CD14-positive monocyte (primary cell): ENCODE data around the gene RANBP2. TPM values are rescaled to one million over a fixed set of nuclear protein-coding genes. Genes with fewer than 3 reads are reported as not detected.

Experiments used
- DNase-seq, 3 donors: peaks; one replicate each; pipeline ENCODE4 v3.0.0-alpha.2; 2011 to 2022
- H2AFZ ChIP-seq: 2 replicates; pipeline ENCODE4 v1.6.0; 2012; ENCODE audit warnings: mild to moderate bottlenecking, low read depth, low read length, inconsistent platforms; ENCODE audit not compliant: insufficient read depth, poor library complexity, severe bottlenecking
- H3K27ac ChIP-seq, 2 donors: 1 replicate in 1 of 2; 2 replicates in 1 of 2; pipeline ENCODE4 v1.5.1; 2012 to 2013; ENCODE audit warnings: low read length in 2 of 2, control low read depth in 1 of 2, inconsistent platforms in 1 of 2, low read depth in 1 of 2, mild to moderate bottlenecking in 1 of 2
- H3K27me3 ChIP-seq, 2 donors: one replicate each; pipeline versions ENCODE4 v1.6.0 to v1.6.1; 2011 to 2013; ENCODE audit warnings: low read length in 2 of 2; ENCODE audit not compliant: control insufficient read depth in 2 of 2, insufficient read depth in 2 of 2
- H3K36me3 ChIP-seq, 2 donors: replicated peaks in 1 of 2; 1 replicate in 1 of 2; 2 replicates in 1 of 2; pipeline versions ENCODE4 v1.5.1 to v1.6.1; 2012 to 2013; ENCODE audit warnings: low read length in 2 of 2, control low read depth in 1 of 2, inconsistent platforms in 1 of 2, mild to moderate bottlenecking in 1 of 2; ENCODE audit not compliant: insufficient read depth in 2 of 2, control insufficient read depth in 1 of 2
- H3K4me1 ChIP-seq, 2 donors: 1 replicate in 1 of 2; 2 replicates in 1 of 2; pipeline versions ENCODE4 v1.5.1 to v1.6.1; 2012 to 2013; ENCODE audit warnings: low read length in 2 of 2, control low read depth in 1 of 2, inconsistent platforms in 1 of 2, mild to moderate bottlenecking in 1 of 2, moderate library complexity in 1 of 2; ENCODE audit not compliant: insufficient read depth in 2 of 2, control insufficient read depth in 1 of 2
- H3K4me2 ChIP-seq: replicated peaks from 2 replicates; pipeline ENCODE3; 2012; ENCODE audit warnings: low read length, moderate library complexity, mild to moderate bottlenecking; ENCODE audit not compliant: poor library complexity, severe bottlenecking; ENCODE audit errors: extremely low read depth
- H3K4me3 ChIP-seq, 3 experiments: fragments of 200-600 bp in 1 of 3; sonication (generic) in 1 of 3; replicated peaks in 1 of 3; 1 replicate in 2 of 3; 2 replicates in 1 of 3; pipeline ENCODE4 v1.5.1; 2011 to 2013; ENCODE audit warnings: low read length in 3 of 3, mild to moderate bottlenecking in 3 of 3, control low read depth in 2 of 3, low read depth in 2 of 3, inconsistent platforms in 1 of 3, moderate library complexity in 1 of 3
- H3K79me2 ChIP-seq: 2 replicates; pipeline ENCODE4 v1.6.0; 2012; ENCODE audit warnings: mild to moderate bottlenecking, control low read depth, inconsistent platforms, low read length, moderate library complexity; ENCODE audit not compliant: insufficient read depth
- H3K9ac ChIP-seq: 2 replicates; pipeline ENCODE4 v1.6.0; 2017; ENCODE audit warnings: low read length, mild to moderate bottlenecking; ENCODE audit not compliant: insufficient read depth, poor library complexity, severe bottlenecking
- H3K9me3 ChIP-seq, 2 donors: replicated peaks in 1 of 2; 1 replicate in 1 of 2; 2 replicates in 1 of 2; pipeline versions ENCODE4 v1.5.1 to v1.6.1; 2012 to 2013; ENCODE audit warnings: low read length in 2 of 2, control low read depth in 1 of 2; ENCODE audit not compliant: control insufficient read depth in 1 of 2, insufficient read depth in 1 of 2
- H4K20me1 ChIP-seq: 2 replicates; pipeline ENCODE4 v1.6.0; 2012; ENCODE audit warnings: mild to moderate bottlenecking, low read length, control low read depth, moderate library complexity; ENCODE audit not compliant: insufficient read depth
- H3K27ac Mint-ChIP-seq, 7 donors: one replicate each; pipeline ENCODE4 v1.8.0; 2020; ENCODE audit warnings: mild to moderate bottlenecking in 7 of 7, mixed read lengths in 7 of 7, moderate library complexity in 6 of 7, inconsistent platforms in 2 of 7
- H3K27me3 Mint-ChIP-seq, 3 donors: one replicate each; pipeline ENCODE4 v1.8.0; 2021 to 2022; ENCODE audit warnings: low read depth in 3 of 3, mild to moderate bottlenecking in 3 of 3, mixed read lengths in 3 of 3, moderate library complexity in 3 of 3, inconsistent platforms in 1 of 3
- H3K36me3 Mint-ChIP-seq, 2 donors: one replicate each; pipeline ENCODE4 v1.8.0; 2020; ENCODE audit warnings: mixed read lengths in 2 of 2, inconsistent platforms in 1 of 2, mild to moderate bottlenecking in 1 of 2
- H3K4me1 Mint-ChIP-seq: one replicate; pipeline ENCODE4 v1.8.0; 2020; ENCODE audit warnings: mild to moderate bottlenecking, mixed read lengths
- H3K4me3 Mint-ChIP-seq, 2 donors: one replicate each; pipeline ENCODE4 v1.8.0; 2020; ENCODE audit warnings: mild to moderate bottlenecking in 2 of 2, mixed read lengths in 2 of 2, moderate library complexity in 1 of 2
- H3K9me3 Mint-ChIP-seq, 7 donors: one replicate each; pipeline ENCODE4 v1.8.0; 2020 to 2022; ENCODE audit warnings: mixed read lengths in 7 of 7, mild to moderate bottlenecking in 6 of 7, moderate library complexity in 6 of 7, inconsistent platforms in 2 of 7
- WGBS: methylation state at CpG from one replicate; pipeline ENCODE4 v1.1.5; 2013; ENCODE audit warnings: missing lambda C conversion rate; ENCODE audit not compliant: insufficient coverage; 5-methylcytosine and 5-hydroxymethylcytosine counted together
- intact Hi-C, 2 donors: fragments of 100-400 bp; cut with micrococcal nuclease; formaldehyde crosslinking; loops; one replicate each; pipeline versions ENCODE4 v1.15.0 to v1.15.1; 2023
- polyA plus RNA-seq, 3 donors: library from polyadenylated mRNA; depleted of rRNA in 1 of 3; unstranded in 2 of 3; stranded (reverse) in 1 of 3; fragments of 300-500 nt in 2 of 3; fragments of >200 nt in 1 of 3; fragmentation: Illumina TruSeq in 2 of 3; gene quantifications; 1 replicate in 2 of 3; 2 replicates in 1 of 3; pipeline ENCODE4 v1.2.3, GENCODE V29; 2012 to 2021
- TF ChIP-seq, protein P1 (sequence below): fragments of 200-600 bp; IDR thresholded peaks from one replicate; pipeline ENCODE4 v1.8.0; 2022; ENCODE audit warnings: antibody characterized with exemption, mild to moderate bottlenecking

RANBP2 gene
- polyA plus RNA-seq, 3 donors: 6.8 to 7.3 (median 7.0) TPM

DNA sequence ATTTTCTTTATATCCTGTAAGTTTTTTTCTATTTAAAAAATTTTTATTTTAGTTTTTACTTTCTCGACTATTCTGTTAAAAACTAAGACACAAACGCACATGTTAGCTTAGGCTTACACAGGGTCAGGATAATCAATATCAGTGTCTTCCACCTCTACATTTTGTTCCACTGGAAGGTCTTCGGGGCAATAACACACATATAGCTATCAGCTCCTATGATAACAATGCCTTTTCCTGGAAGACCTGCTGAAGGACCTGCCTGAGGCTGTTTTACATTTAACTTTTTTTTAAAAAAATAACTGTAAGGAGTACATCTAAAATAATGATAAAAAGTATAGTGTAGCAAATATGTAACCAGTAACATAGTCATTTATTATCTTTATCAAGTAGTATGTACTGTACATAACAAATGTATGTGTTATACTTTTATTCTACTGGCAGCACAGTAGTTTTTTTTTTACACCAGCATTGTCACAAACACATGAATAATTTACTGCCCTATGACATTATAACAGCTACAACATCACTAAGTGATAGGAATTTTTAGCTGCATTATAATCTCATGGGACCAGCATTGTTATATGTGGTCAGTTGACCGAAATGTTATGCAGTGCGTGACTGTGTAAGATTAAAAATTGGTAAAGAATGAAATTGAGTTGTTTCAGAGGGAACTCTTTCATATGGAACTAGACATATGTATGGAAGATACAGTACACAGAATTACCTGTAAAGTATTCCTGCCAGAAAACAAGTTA is 105.2 kb downstream of the RANBP2 start:
- Mint-ChIP-seq H3K27ac (no peak overlapping the region), H3K4me3 (no peak overlapping the region), H3K4me1 (no peaks in the 10 kb centered on the region), H3K9me3 (peaks cover 7 to 17% (median 11%) of the 10 kb centered on the region in 7 donors), H3K27me3 (no peaks in the 10 kb centered on the region), H3K36me3 (peaks cover 9 to 16% of the 10 kb centered on the region in 2 donors)
- H3K9ac ChIP-seq: no peak overlapping the region
- 100% methylated on average over 2 of the region's 5 CpGs for WGBS
- H3K27ac ChIP-seq: no peak overlapping the region
- H3K4me2 ChIP-seq: no peak overlapping the region
- H2AFZ ChIP-seq: no peak overlapping the region
- TF ChIP-seq, protein P1, sequence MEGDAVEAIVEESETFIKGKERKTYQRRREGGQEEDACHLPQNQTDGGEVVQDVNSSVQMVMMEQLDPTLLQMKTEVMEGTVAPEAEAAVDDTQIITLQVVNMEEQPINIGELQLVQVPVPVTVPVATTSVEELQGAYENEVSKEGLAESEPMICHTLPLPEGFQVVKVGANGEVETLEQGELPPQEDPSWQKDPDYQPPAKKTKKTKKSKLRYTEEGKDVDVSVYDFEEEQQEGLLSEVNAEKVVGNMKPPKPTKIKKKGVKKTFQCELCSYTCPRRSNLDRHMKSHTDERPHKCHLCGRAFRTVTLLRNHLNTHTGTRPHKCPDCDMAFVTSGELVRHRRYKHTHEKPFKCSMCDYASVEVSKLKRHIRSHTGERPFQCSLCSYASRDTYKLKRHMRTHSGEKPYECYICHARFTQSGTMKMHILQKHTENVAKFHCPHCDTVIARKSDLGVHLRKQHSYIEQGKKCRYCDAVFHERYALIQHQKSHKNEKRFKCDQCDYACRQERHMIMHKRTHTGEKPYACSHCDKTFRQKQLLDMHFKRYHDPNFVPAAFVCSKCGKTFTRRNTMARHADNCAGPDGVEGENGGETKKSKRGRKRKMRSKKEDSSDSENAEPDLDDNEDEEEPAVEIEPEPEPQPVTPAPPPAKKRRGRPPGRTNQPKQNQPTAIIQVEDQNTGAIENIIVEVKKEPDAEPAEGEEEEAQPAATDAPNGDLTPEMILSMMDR: no peak
- H3K27me3 ChIP-seq: no peaks in the 10 kb centered on the region
- H3K9me3 ChIP-seq: peaks cover 8 to 12% of the 10 kb centered on the region in 2 donors
- no peaks in the 10 kb centered on the region for H3K79me2 ChIP-seq
- DNase-seq: no peak
- peaks cover 0 to 12% of the 10 kb centered on the region in 2 donors for H3K36me3 ChIP-seq
- H3K4me1 ChIP-seq: no peaks in the 10 kb centered on the region
- intact Hi-C loops: no loop called here
- no peak overlapping the region for H3K4me3 ChIP-seq
- H4K20me1 ChIP-seq: no peaks in the 10 kb centered on the region

DNA sequence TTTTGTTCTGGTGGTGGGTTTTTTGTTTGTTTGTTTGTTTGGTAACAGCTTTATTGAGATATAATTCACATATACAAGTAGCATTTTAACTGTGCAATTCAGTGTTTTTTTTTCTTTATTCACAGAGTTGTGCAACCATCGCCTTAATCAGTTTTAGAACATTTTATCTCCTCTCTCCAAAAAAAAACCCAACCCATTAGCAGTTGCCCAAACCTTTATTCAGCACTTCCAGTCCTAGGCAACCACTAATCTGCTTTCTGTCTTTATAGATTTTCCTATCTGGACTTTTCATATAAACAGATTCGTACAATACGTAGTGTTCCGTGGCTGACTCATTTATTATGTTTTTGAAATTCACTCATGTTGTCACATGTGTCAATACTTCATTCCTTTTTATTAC is 106.0 kb downstream of the RANBP2 start:
- H3K4me3 ChIP-seq: no peak overlapping the region
- DNase-seq: no peak
- no CpG with 5 or more reads among the region's 4 CpGs for WGBS
- Mint-ChIP-seq H3K27ac (no peak overlapping the region), H3K9me3 (peaks cover under 1 to 10% (median 3%) of the 10 kb centered on the region in 7 donors), H3K4me3 (no peak overlapping the region), H3K27me3 (no peaks in the 10 kb centered on the region), H3K4me1 (no peaks in the 10 kb centered on the region), H3K36me3 (peaks cover 3 to 8% of the 10 kb centered on the region in 2 donors)
- intact Hi-C loops: no loop called here
- H3K79me2 ChIP-seq: no peaks in the 10 kb centered on the region
- H3K27me3 ChIP-seq: no peaks in the 10 kb centered on the region
- TF ChIP-seq, protein P1: no peak
- H3K4me1 ChIP-seq: no peaks in the 10 kb centered on the region
- no peak overlapping the region for H2AFZ ChIP-seq
- no peak overlapping the region for H3K4me2 ChIP-seq
- H3K9ac ChIP-seq: no peak overlapping the region
- no peaks in the 10 kb centered on the region for H4K20me1 ChIP-seq
- no peak overlapping the region for H3K27ac ChIP-seq
- peaks cover 4 to 5% of the 10 kb centered on the region in 2 donors for H3K9me3 ChIP-seq
- peaks cover 0 to 4% of the 10 kb centered on the region in 2 donors for H3K36me3 ChIP-seq
